KMS-11 (cell line): Measurements from ENCODE around the gene VPS50.

Experiments used
- H2AFZ ChIP-seq: fragments of 200-600 bp; sonication (generic); 2 replicates; pipeline ENCODE4 v1.6.1; 2016; ENCODE audit warnings: antibody characterized with exemption, mixed run types, low read depth
- H3K27ac ChIP-seq: fragments of 200-600 bp; sonication (generic); 2 replicates; pipeline ENCODE4 v1.6.1; 2016; ENCODE audit warnings: mild to moderate bottlenecking, mixed run types
- H3K27me3 ChIP-seq: fragments of 200-600 bp; sonication (generic); 2 replicates; pipeline ENCODE4 v1.6.1; 2017; ENCODE audit warnings: mild to moderate bottlenecking, low read depth, mixed run types, moderate library complexity; ENCODE audit not compliant: insufficient read depth
- H3K36me3 ChIP-seq: fragments of 200-600 bp; sonication (generic); 2 replicates; pipeline ENCODE4 v1.6.1; 2017; ENCODE audit warnings: mild to moderate bottlenecking, mixed run types; ENCODE audit not compliant: insufficient read depth
- H3K4me1 ChIP-seq: fragments of 200-600 bp; sonication (generic); 2 replicates; pipeline ENCODE4 v1.6.1; 2016; ENCODE audit warnings: mild to moderate bottlenecking, low read depth, mixed run types; ENCODE audit not compliant: poor library complexity, severe bottlenecking
- H3K4me2 ChIP-seq: fragments of 200-600 bp; sonication (generic); 2 replicates; pipeline ENCODE4 v1.7.0; 2016; ENCODE audit warnings: mild to moderate bottlenecking, mixed run types
- H3K4me3 ChIP-seq: fragments of 200-600 bp; sonication (generic); IDR thresholded peaks from 2 replicates; pipeline ENCODE4 v1.6.1; 2017; ENCODE audit warnings: low read depth, low read length, mixed read lengths; ENCODE audit not compliant: insufficient read depth
- H3K79me2 ChIP-seq: fragments of 200-600 bp; sonication (generic); 2 replicates; pipeline ENCODE4 v1.6.1; 2016; ENCODE audit warnings: low read depth, mixed run types; ENCODE audit not compliant: insufficient read depth
- H3K9ac ChIP-seq: fragments of 200-600 bp; sonication (generic); 2 replicates; pipeline ENCODE4 v1.6.1; 2016; ENCODE audit warnings: mild to moderate bottlenecking, mixed run types
- H4K20me1 ChIP-seq: fragments of 200-600 bp; sonication (generic); 2 replicates; pipeline ENCODE4 v1.6.1; 2016; ENCODE audit warnings: mild to moderate bottlenecking, mixed run types; ENCODE audit not compliant: insufficient read depth
- CTCF ChIP-seq: fragments of 200-600 bp; sonication (generic); conservative IDR thresholded peaks from 2 replicates; pipeline ENCODE4 v1.6.1; 2017; ENCODE audit warnings: low read depth, mild to moderate bottlenecking, antibody characterized with exemption, low read length, moderate library complexity, mixed read lengths

VPS50 gene

GRCh38 chr7:93196336-93196735, 35.8 kb upstream of the VPS50 start:
- no peaks in the 10 kb centered on the region for H3K36me3 ChIP-seq
- no peaks in the 10 kb centered on the region for H3K27me3 ChIP-seq
- H3K4me2 ChIP-seq: no peak overlapping the region
- H3K27ac ChIP-seq: no peak overlapping the region
- H3K4me1 ChIP-seq: peaks cover 4% of the 10 kb centered on the region
- H3K9ac ChIP-seq: no peak overlapping the region
- TF ChIP-seq CTCF: no peak
- no peaks in the 10 kb centered on the region for H4K20me1 ChIP-seq
- H3K4me3 ChIP-seq: no peak overlapping the region
- H3K79me2 ChIP-seq: no peaks in the 10 kb centered on the region
- H2AFZ ChIP-seq: no peak overlapping the region

GRCh38 chr7:93198472-93198871, 33.7 kb upstream of the VPS50 start:
- H3K4me1 ChIP-seq: peaks cover 4% of the 10 kb centered on the region
- H3K79me2 ChIP-seq: no peaks in the 10 kb centered on the region
- H4K20me1 ChIP-seq: no peaks in the 10 kb centered on the region
- no peaks in the 10 kb centered on the region for H3K36me3 ChIP-seq
- H3K4me3 ChIP-seq: no peak overlapping the region
- H3K27ac ChIP-seq: no peak overlapping the region
- no peaks in the 10 kb centered on the region for H3K27me3 ChIP-seq
- H2AFZ ChIP-seq: no peak overlapping the region
- no peak for TF ChIP-seq CTCF
- H3K9ac ChIP-seq: no peak overlapping the region
- no peak overlapping the region for H3K4me2 ChIP-seq

GRCh38 chr7:93202594-93203250, 29.4 kb upstream of the VPS50 start:
- Histone ChIP-seq H3K4me1 (no peaks in the 10 kb centered on the region), H3K79me2 (no peaks in the 10 kb centered on the region), H3K9ac (no peak overlapping the region), H3K27me3 (no peaks in the 10 kb centered on the region), H3K4me3 (no peak overlapping the region), H2AFZ (no peak overlapping the region), H3K4me2 (no peak overlapping the region), H3K36me3 (no peaks in the 10 kb centered on the region), H3K27ac (no peak overlapping the region), H4K20me1 (no peaks in the 10 kb centered on the region)
- no peak for TF ChIP-seq CTCF

GRCh38 chr7:93203496-93203895, 28.7 kb upstream of the VPS50 start:
- H3K4me3 ChIP-seq: no peak overlapping the region
- H4K20me1 ChIP-seq: no peaks in the 10 kb centered on the region
- no peak overlapping the region for H2AFZ ChIP-seq
- no peak overlapping the region for H3K4me2 ChIP-seq
- no peak overlapping the region for H3K27ac ChIP-seq
- H3K27me3 ChIP-seq: no peaks in the 10 kb centered on the region
- H3K4me1 ChIP-seq: no peaks in the 10 kb centered on the region
- H3K79me2 ChIP-seq: no peaks in the 10 kb centered on the region
- H3K36me3 ChIP-seq: no peaks in the 10 kb centered on the region
- no peak overlapping the region for H3K9ac ChIP-seq
- TF ChIP-seq CTCF: no peak
